Astrocyte of the cerebellum (primary cell): ENCODE results near the gene RPL37.

Experiments used
- DNase-seq: peaks from one replicate; pipeline ENCODE4 v3.0.0-alpha.2; 2011; ENCODE audit warnings: low read depth
- H3K4me3 ChIP-seq: 2 replicates; pipeline ENCODE4 v1.5.1; 2011; ENCODE audit warnings: mild to moderate bottlenecking, low read depth, low read length, moderate library complexity
- CTCF ChIP-seq: IDR thresholded peaks from 2 replicates; pipeline ENCODE4 v1.5.1; 2012; ENCODE audit warnings: low read length, low read depth, moderate library complexity, mild to moderate bottlenecking; ENCODE audit errors: missing control alignments
- in situ Hi-C: cut with HindIII; loops from 2 replicates; pipeline ENCODE4 v1.10.0; 2017; ENCODE audit warnings: low sequenced_read_pairs

Gene RPL37

GRCh38 chr5:40779561-40779960, 55.5 kb downstream of the RPL37 start:
- H3K4me3 ChIP-seq, result no peak overlapping the region
- no peak for TF ChIP-seq CTCF
- in situ Hi-C loops, result no loop called here
- DNase-seq, result no peak

DNA sequence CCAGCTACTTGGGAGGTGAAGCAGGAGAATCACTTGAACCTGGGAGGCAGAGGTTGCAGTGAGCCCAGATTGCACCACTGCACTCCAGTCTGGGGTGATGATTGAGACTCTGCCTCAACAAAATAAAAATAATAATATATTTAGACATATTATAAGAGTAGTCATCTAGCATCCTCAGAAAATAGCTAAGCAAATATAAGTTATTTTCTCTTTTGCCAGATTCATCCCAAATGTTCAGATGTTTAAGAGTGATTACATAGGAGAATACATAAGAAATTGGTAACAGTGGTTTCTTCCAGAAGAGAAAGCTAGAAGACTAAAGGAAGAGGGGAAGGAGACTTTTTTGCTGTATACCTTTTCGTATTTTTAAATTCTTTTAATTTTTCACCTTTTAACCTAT, 56.9 kb downstream of the RPL37 start:
- TF ChIP-seq CTCF, result no peak

GRCh38 chr5:40776658-40776977, 58.4 kb downstream of the RPL37 start:
- no peak overlapping the region for H3K4me3 ChIP-seq
- DNase-seq, result no peak
- in situ Hi-C loops, result no loop called here
- TF ChIP-seq CTCF, result no peak

More for the DNA sequence above, 56.9 kb downstream of the RPL37 start:
- in situ Hi-C loops, result no loop called here
- no peak overlapping the region for H3K4me3 ChIP-seq
- DNase-seq, result no peak

- no peak for TF ChIP-seq CTCF
- in situ Hi-C loops, result no loop called here
- DNase-seq, result no peak
- no peak overlapping the region for H3K4me3 ChIP-seq
Measured at GRCh38 chr5:40775846-40776657, 59.0 kb downstream of the RPL37 start.
